A673 (cell line): ENCODE measurements around the gene GAS7. TPM values are rescaled to one million over a fixed set of nuclear protein-coding genes. Genes with fewer than 3 reads are reported as not detected.

ENCODE experiments used
- BruUV-seq: library from RNA; stranded (reverse); fragments of 400-500 nt; replicated peaks from 2 replicates; lab custom pipeline; 2021; lab: Mats Ljungman, UMichigan
- CTCF ChIA-PET: fragments of 300-600 bp; sonication (Branson Sonifier 250); formaldehyde crosslinking; loops from one replicate; lab custom pipeline; 2022; ENCODE audit warnings: antibody characterized with exemption; lab: Charles Lee
- POLR2A ChIA-PET: fragments of 300-600 bp; sonication (Branson Sonifier 250); formaldehyde crosslinking; loops from one replicate; lab custom pipeline; 2022; ENCODE audit warnings: antibody characterized with exemption; ENCODE audit not compliant: low non-redundant PET; lab: Charles Lee
- DNase-seq: peaks from one replicate; pipeline ENCODE4 v3.0.0-alpha.2; 2015; ENCODE audit warnings: low spot score
- H3K27ac ChIP-seq: fragments of 200-600 bp; sonication (generic); 2 replicates; pipeline ENCODE4 v1.5.1; 2016; ENCODE audit warnings: mixed run types, low read depth, mild to moderate bottlenecking, mixed read lengths, antibody characterized with exemption, low read length; ENCODE audit not compliant: poor library complexity, severe bottlenecking
- H3K27me3 ChIP-seq: fragments of 200-600 bp; sonication (generic); replicated peaks from 2 replicates; pipeline ENCODE4 v1.6.1; 2017; ENCODE audit warnings: mixed run types, low read depth, mild to moderate bottlenecking, mixed read lengths, antibody characterized with exemption, low read length; ENCODE audit not compliant: insufficient read depth, poor library complexity
- H3K36me3 ChIP-seq: fragments of 200-600 bp; sonication (generic); 2 replicates; pipeline ENCODE4 v1.6.1; 2016; ENCODE audit warnings: mixed run types, mild to moderate bottlenecking, mixed read lengths, antibody characterized with exemption, low read length; ENCODE audit not compliant: insufficient read depth, poor library complexity, severe bottlenecking
- H3K4me1 ChIP-seq: fragments of 200-600 bp; sonication (generic); 2 replicates; pipeline ENCODE4 v1.6.1; 2017; ENCODE audit warnings: mixed run types, mild to moderate bottlenecking, mixed read lengths, antibody characterized with exemption, low read length; ENCODE audit not compliant: insufficient read depth, poor library complexity, severe bottlenecking
- H3K4me3 ChIP-seq: fragments of 200-600 bp; sonication (generic); 2 replicates; pipeline ENCODE4 v1.5.1; 2016; ENCODE audit warnings: low read depth, mixed run types, mild to moderate bottlenecking, mixed read lengths, low read length; ENCODE audit not compliant: poor library complexity, severe bottlenecking
- H3K9me3 ChIP-seq: fragments of 200-600 bp; sonication (generic); 2 replicates; pipeline ENCODE4 v1.6.1; 2016; ENCODE audit warnings: mixed run types, low read depth, mild to moderate bottlenecking, mixed read lengths, antibody characterized with exemption, low read length; ENCODE audit not compliant: poor library complexity, severe bottlenecking
- EZH2 ChIP-seq: fragments of 200-600 bp; sonication (generic); IDR thresholded peaks from 2 replicates; pipeline ENCODE4 v1.6.1; 2017; ENCODE audit warnings: borderline replicate concordance, low read depth, mild to moderate bottlenecking, mixed read lengths, antibody characterized with exemption, low read length; ENCODE audit not compliant: poor library complexity, severe bottlenecking
- intact Hi-C: fragments of 100-400 bp; cut with micrococcal nuclease; formaldehyde crosslinking; loops from one replicate; pipeline ENCODE4 v1.10.0; 2022; ENCODE audit not compliant: unreplicated experiment
- total RNA-seq: library from RNA; stranded (reverse); gene quantifications from 2 replicates; pipeline ENCODE4 v1.2.3, GENCODE V29; 2021
- TF ChIP-seq, protein P1 (sequence below): fragments of 300-800, 200-600 bp; sonication (generic); conservative IDR thresholded peaks from 2 replicates; pipeline ENCODE4 v1.5.1; 2017; ENCODE audit warnings: low read depth, mild to moderate bottlenecking, antibody characterized with exemption, low read length, moderate library complexity, mixed read lengths

The GAS7 gene
- total RNA-seq, 1 experiment from 2014 or later, result 2.3 TPM

DNA sequence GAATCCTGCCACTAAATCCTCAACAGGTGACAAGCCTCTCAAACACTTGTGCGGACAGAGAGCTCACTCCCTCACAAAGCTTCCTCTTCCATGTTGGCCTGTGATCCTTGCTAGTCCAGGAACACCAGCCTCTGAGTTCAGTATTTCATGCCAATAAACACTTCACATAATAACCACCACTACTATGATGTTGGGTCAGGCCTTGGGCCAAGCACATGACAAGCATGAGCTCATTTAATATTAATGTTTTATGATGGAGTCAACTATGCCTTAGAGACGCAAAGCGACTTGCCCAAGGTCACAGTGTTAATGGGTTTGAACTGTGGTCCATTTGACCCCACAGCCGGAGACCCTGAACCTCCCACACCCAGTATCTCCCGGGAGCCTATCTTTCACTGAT, 129.1 kb downstream of the GAS7 start:
- TF ChIP-seq, protein P1, sequence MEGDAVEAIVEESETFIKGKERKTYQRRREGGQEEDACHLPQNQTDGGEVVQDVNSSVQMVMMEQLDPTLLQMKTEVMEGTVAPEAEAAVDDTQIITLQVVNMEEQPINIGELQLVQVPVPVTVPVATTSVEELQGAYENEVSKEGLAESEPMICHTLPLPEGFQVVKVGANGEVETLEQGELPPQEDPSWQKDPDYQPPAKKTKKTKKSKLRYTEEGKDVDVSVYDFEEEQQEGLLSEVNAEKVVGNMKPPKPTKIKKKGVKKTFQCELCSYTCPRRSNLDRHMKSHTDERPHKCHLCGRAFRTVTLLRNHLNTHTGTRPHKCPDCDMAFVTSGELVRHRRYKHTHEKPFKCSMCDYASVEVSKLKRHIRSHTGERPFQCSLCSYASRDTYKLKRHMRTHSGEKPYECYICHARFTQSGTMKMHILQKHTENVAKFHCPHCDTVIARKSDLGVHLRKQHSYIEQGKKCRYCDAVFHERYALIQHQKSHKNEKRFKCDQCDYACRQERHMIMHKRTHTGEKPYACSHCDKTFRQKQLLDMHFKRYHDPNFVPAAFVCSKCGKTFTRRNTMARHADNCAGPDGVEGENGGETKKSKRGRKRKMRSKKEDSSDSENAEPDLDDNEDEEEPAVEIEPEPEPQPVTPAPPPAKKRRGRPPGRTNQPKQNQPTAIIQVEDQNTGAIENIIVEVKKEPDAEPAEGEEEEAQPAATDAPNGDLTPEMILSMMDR, result no peak
- TF ChIP-seq EZH2, result no peak
- POLR2A ChIA-PET, result no interaction called here
- Histone ChIP-seq H3K27me3 (no peaks in the 10 kb centered on the region), H3K4me3 (no peak overlapping the region), H3K4me1 (no peaks in the 10 kb centered on the region), H3K27ac (no peak overlapping the region), H3K9me3 (no peaks in the 10 kb centered on the region), H3K36me3 (no peaks in the 10 kb centered on the region)
- no TSS peak for BruUV-seq
- no peak for DNase-seq
- intact Hi-C loops, result no loop called here
- CTCF ChIA-PET, result no interaction called here

DNA sequence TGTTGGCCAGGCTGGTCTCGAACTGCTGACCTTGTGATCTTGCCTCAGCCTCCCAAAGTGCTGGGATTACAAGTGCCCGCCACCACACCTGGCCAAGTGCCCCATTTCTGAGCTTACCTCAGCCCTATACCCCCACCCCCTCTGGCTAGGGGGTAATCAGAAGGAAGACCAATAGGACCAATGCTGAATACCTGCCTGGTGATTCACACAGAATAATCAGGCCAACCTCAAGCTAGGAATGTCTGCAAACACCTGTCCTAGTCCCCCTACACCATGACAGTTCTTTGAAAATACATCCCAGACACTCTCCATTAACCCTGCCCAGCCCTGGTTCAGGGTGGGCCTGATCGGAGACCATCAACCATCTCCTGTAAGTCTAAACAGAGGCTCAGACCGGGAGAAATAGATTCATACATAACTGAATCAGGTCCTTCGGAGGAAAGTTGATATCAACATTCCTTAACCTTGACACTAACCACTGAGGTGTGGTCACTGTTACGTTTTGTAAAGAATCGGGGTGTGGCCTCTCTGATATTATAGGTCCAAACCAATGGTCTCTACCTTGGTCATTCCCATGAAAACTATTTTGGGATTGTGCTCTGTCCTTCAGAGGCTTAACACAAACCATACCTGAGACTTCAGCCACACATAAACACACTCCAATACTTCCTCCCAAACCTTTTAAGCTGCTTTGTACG, 130.8 kb downstream of the GAS7 start:
- no peaks in the 10 kb centered on the region for H3K4me1 ChIP-seq
- H3K27me3 ChIP-seq, result no peaks in the 10 kb centered on the region
- CTCF ChIA-PET, result no interaction called here
- no peak overlapping the region for H3K4me3 ChIP-seq
- intact Hi-C loops, result no loop called here
- no peaks in the 10 kb centered on the region for H3K36me3 ChIP-seq
- no TSS peak for BruUV-seq
- H3K27ac ChIP-seq, result no peak overlapping the region
- DNase-seq, result no peak
- no peak for TF ChIP-seq EZH2
- TF ChIP-seq, protein P1, result no peak
- POLR2A ChIA-PET, result no interaction called here
- no peaks in the 10 kb centered on the region for H3K9me3 ChIP-seq

DNA sequence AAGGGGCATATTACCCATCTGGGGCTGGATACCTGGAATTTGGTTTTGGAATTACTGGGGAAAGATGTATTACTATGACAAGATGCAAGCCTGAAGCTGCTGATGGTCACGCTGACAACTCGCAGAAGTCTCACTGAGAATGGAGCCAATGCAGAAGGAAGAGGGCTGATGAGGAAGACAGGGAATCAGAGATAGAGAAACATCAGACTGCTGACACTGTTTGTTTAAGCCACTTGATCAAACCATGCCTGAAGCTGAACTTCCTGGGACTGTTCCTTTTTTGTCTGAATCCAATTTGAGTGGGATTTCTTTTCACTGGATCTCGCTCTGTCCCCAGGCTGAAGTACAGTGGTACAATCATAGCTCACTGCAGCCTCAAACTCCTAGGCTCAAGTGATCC, 133.9 kb downstream of the GAS7 start:
- intact Hi-C loops, result no loop called here
- Histone ChIP-seq H3K4me1 (no peaks in the 10 kb centered on the region), H3K9me3 (no peaks in the 10 kb centered on the region), H3K27ac (no peak overlapping the region), H3K4me3 (no peak overlapping the region), H3K27me3 (no peaks in the 10 kb centered on the region), H3K36me3 (no peaks in the 10 kb centered on the region)
- no TSS peak for BruUV-seq
- ChIA-PET CTCF (no interaction called here), POLR2A (no interaction called here)
- TF ChIP-seq EZH2, result no peak
- TF ChIP-seq, protein P1, result no peak
- DNase-seq, result no peak
